Subcutaneous abdominal adipose tissue (tissue), 5 donors: ENCODE measurements around the gene RASSF5.

Experiments used
- H3K27ac ChIP-seq: one replicate; pipeline ENCODE4 v1.7.0; 2013; ENCODE audit warnings: low read depth, mild to moderate bottlenecking, inconsistent platforms, low read length, moderate library complexity
- H3K27me3 ChIP-seq, 5 donors: one replicate each; pipeline ENCODE4 v1.7.0; 2013; ENCODE audit warnings: low read length in 5 of 5, inconsistent platforms in 1 of 5; ENCODE audit not compliant: control insufficient read depth in 5 of 5, insufficient read depth in 4 of 5
- H3K36me3 ChIP-seq, 5 donors: one replicate each; pipeline ENCODE4 v1.7.0; 2013; ENCODE audit warnings: low read length in 5 of 5; ENCODE audit not compliant: control insufficient read depth in 5 of 5, insufficient read depth in 5 of 5
- H3K4me1 ChIP-seq, 5 donors: one replicate each; pipeline ENCODE4 v1.7.0; 2013; ENCODE audit warnings: low read length in 5 of 5, mild to moderate bottlenecking in 3 of 5, moderate library complexity in 1 of 5; ENCODE audit not compliant: control insufficient read depth in 5 of 5, insufficient read depth in 5 of 5
- H3K4me3 ChIP-seq, 5 donors: one replicate each; pipeline ENCODE4 v1.7.0; 2013; ENCODE audit warnings: low read length in 5 of 5, low read depth in 1 of 5
- H3K9ac ChIP-seq, 5 donors: one replicate each; pipeline ENCODE4 v1.7.0; 2013; ENCODE audit warnings: low read length in 5 of 5, mild to moderate bottlenecking in 4 of 5, moderate library complexity in 3 of 5
- H3K9me3 ChIP-seq, 5 donors: one replicate each; pipeline ENCODE4 v1.7.0; 2013; ENCODE audit warnings: low read length in 5 of 5; ENCODE audit not compliant: control insufficient read depth in 5 of 5
- donor health status: healthy.
- donor health status: healthy.
- donor health status: healthy.
- donor health status: healthy.
- donor health status: healthy.

Gene RASSF5

DNA sequence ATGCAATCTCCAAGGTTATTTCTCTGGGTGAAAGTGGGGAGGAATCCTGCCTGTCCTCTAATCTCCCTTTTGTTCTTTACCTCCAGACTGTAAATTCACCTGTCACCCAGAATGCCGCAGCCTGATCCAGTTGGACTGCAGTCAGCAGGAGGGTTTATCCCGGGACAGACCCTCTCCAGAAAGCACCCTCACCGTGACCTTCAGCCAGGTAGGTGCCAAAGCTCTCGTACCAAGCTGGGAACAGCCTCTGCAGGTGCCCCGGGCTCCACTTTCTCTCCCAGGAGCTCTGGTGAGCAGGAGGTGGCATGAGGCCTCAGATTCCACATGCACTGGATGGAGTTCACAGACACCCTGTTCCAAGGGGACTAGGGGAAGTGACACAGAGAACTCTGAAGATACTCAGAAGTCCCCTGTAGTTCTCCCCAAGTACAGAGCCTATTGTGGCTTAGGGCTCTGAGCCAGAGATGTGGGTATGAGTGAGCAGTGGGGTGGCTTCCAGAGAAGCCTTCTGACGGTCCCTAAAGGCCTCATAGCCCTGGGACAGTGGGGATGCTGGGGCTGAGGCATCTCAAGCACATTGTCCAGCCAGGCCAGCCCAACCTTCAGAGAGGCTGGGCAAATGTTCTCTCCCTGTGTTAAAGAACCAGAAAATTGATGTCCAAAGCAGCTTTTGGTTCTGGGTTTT is 30.9 kb downstream of the RASSF5 start:
- Histone ChIP-seq H3K27ac (no peak overlapping the region), H3K4me3 (no peak overlapping the region), H3K9ac (no peak overlapping the region), H3K27me3 (no peaks in the 10 kb centered on the region), H3K4me1 (peaks cover 0 to 11% (median 4%) of the 10 kb centered on the region in 5 donors), H3K36me3 (no peaks in the 10 kb centered on the region), H3K9me3 (no peaks in the 10 kb centered on the region)

- Histone ChIP-seq H3K27me3 (no peaks in the 10 kb centered on the region), H3K27ac (no peak overlapping the region), H3K4me3 (no peak overlapping the region), H3K9ac (no peak overlapping the region), H3K36me3 (no peaks in the 10 kb centered on the region), H3K9me3 (no peaks in the 10 kb centered on the region), H3K4me1 (peaks cover 0 to 11% (median 4%) of the 10 kb centered on the region in 5 donors)
Observed at GRCh38 chr1:206538901-206539640, 31.7 kb downstream of the RASSF5 start.

GRCh38 chr1:206540044-206540780 is 32.9 kb downstream of the RASSF5 start:
- Histone ChIP-seq H3K27ac (peak overlapping the region; percentile 41), H3K36me3 (no peaks in the 10 kb centered on the region), H3K4me3 (no peak overlapping the region), H3K27me3 (no peaks in the 10 kb centered on the region), H3K9me3 (no peaks in the 10 kb centered on the region), H3K4me1 (peaks cover 0 to 16% (median 4%) of the 10 kb centered on the region in 5 donors), H3K9ac (peak overlapping the region in 2 of 5 donors; percentile 18 to 42)

GRCh38 chr1:206541236-206541833 is 34.0 kb downstream of the RASSF5 start:
- no peaks in the 10 kb centered on the region for H3K9me3 ChIP-seq
- H3K4me3 ChIP-seq: no peak overlapping the region
- no peak overlapping the region for H3K9ac ChIP-seq
- no peaks in the 10 kb centered on the region for H3K27me3 ChIP-seq
- no peaks in the 10 kb centered on the region for H3K36me3 ChIP-seq
- no peak overlapping the region for H3K27ac ChIP-seq
- peaks cover 0 to 16% (median 4%) of the 10 kb centered on the region in 5 donors for H3K4me1 ChIP-seq

GRCh38 chr1:206544562-206545257 is 37.4 kb downstream of the RASSF5 start:
- Histone ChIP-seq H3K27ac (no peak overlapping the region), H3K36me3 (no peaks in the 10 kb centered on the region), H3K4me1 (peaks cover 0 to 15% (median 4%) of the 10 kb centered on the region in 5 donors)

GRCh38 chr1:206545351-206545750 is 38.0 kb downstream of the RASSF5 start:
- Histone ChIP-seq H3K9me3 (no peaks in the 10 kb centered on the region), H3K4me3 (no peak overlapping the region), H3K9ac (no peak overlapping the region), H3K27ac (no peak overlapping the region), H3K27me3 (no peaks in the 10 kb centered on the region), H3K36me3 (no peaks in the 10 kb centered on the region), H3K4me1 (peaks cover 0 to 9% (median 0%) of the 10 kb centered on the region in 5 donors)

More at GRCh38 chr1:206544562-206545257, 37.4 kb downstream of the RASSF5 start:
- H3K9ac ChIP-seq: peak overlapping the region in 1 of 5 donors; percentile 41
- H3K27me3 ChIP-seq: no peaks in the 10 kb centered on the region
- H3K9me3 ChIP-seq: no peaks in the 10 kb centered on the region
- H3K4me3 ChIP-seq: no peak overlapping the region

DNA sequence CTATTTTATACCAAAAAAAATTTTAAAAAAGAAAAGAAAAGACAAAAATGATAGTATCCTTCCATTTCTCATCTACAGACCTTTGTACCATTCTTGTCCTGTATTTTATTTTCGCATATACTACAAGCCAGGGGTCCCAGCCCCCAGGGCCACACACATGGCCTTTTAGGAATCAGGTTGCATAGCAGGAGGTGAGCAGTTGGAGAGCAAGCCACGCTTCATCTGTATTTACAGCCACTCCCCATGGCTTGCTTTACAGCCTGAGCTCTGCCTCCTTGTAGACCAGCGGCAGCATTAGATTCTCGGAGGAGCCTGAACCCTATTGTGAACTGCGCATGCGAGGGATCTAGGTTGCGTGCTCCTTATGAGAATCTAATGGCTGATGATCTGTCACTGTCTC is 39.8 kb downstream of the RASSF5 start:
- Histone ChIP-seq H3K4me1 (peaks cover 0 to 13% (median 4%) of the 10 kb centered on the region in 5 donors), H3K9ac (no peak overlapping the region)

GRCh38 chr1:206550446-206550845 is 43.1 kb downstream of the RASSF5 start:
- H3K27ac ChIP-seq: no peak overlapping the region
- H3K4me1 ChIP-seq: peaks cover 0 to 8% (median 4%) of the 10 kb centered on the region in 5 donors
- no peak overlapping the region for H3K9ac ChIP-seq
- H3K9me3 ChIP-seq: no peaks in the 10 kb centered on the region
- no peaks in the 10 kb centered on the region for H3K36me3 ChIP-seq
- H3K27me3 ChIP-seq: no peaks in the 10 kb centered on the region
- H3K4me3 ChIP-seq: no peak overlapping the region

More for the DNA sequence above, 39.8 kb downstream of the RASSF5 start:
- no peaks in the 10 kb centered on the region for H3K36me3 ChIP-seq
- no peak overlapping the region for H3K27ac ChIP-seq
- no peak overlapping the region for H3K4me3 ChIP-seq
- no peaks in the 10 kb centered on the region for H3K27me3 ChIP-seq
- no peaks in the 10 kb centered on the region for H3K9me3 ChIP-seq

GRCh38 chr1:206551296-206551985 is 44.1 kb downstream of the RASSF5 start:
- H3K27ac ChIP-seq: no peak overlapping the region
- H3K27me3 ChIP-seq: peaks cover 0 to 2% (median 0%) of the 10 kb centered on the region in 5 donors
- no peak overlapping the region for H3K4me3 ChIP-seq
- H3K4me1 ChIP-seq: peaks cover 0 to 15% (median 5%) of the 10 kb centered on the region in 5 donors
- H3K36me3 ChIP-seq: no peaks in the 10 kb centered on the region
- no peak overlapping the region for H3K9ac ChIP-seq
- H3K9me3 ChIP-seq: no peaks in the 10 kb centered on the region
